Naive B cell (primary cell): ENCODE results near the gene ZNF462. TPM values are rescaled to one million over a fixed set of nuclear protein-coding genes. Genes with fewer than 3 reads are reported as not detected.

ENCODE experiments used
- ATAC-seq, 2 donors: fragments of 150-1000 bp; cut with Tn5 transposase; 2 replicates each; pipeline ENCODE4 v1.10.0; 2021; ENCODE audit warnings: low read depth in 2 of 2, mild to moderate bottlenecking in 2 of 2, moderate library complexity in 2 of 2
- DNase-seq: peaks from one replicate; pipeline ENCODE4 v3.0.0; 2022
- H3K27ac Mint-ChIP-seq, 6 donors: one replicate each; pipeline ENCODE4 v1.8.0; 2020 to 2022; ENCODE audit warnings: mild to moderate bottlenecking in 6 of 6, mixed read lengths in 6 of 6, moderate library complexity in 5 of 6, inconsistent platforms in 2 of 6
- H3K27me3 Mint-ChIP-seq, 3 donors: one replicate each; pipeline ENCODE4 v1.8.0; 2021 to 2022; ENCODE audit warnings: mixed read lengths in 3 of 3, mild to moderate bottlenecking in 1 of 3
- H3K36me3 Mint-ChIP-seq, 2 donors: one replicate each; pipeline ENCODE4 v1.8.0; 2020 to 2022; ENCODE audit warnings: mixed read lengths in 2 of 2, inconsistent platforms in 1 of 2, mild to moderate bottlenecking in 1 of 2
- H3K4me1 Mint-ChIP-seq, 3 donors: one replicate each; pipeline ENCODE4 v1.8.0; 2020 to 2022; ENCODE audit warnings: mixed read lengths in 3 of 3, inconsistent platforms in 1 of 3, mild to moderate bottlenecking in 1 of 3, moderate library complexity in 1 of 3
- H3K4me3 Mint-ChIP-seq, 8 donors: one replicate each; pipeline ENCODE4 v1.8.0; 2020 to 2022; ENCODE audit warnings: mild to moderate bottlenecking in 8 of 8, mixed read lengths in 8 of 8, moderate library complexity in 8 of 8, inconsistent platforms in 2 of 8
- H3K9me3 Mint-ChIP-seq, 7 donors: one replicate each; pipeline ENCODE4 v1.8.0; 2020 to 2022; ENCODE audit warnings: mixed read lengths in 7 of 7, mild to moderate bottlenecking in 5 of 7, inconsistent platforms in 2 of 7, moderate library complexity in 1 of 7
- polyA plus RNA-seq, 6 donors: library from polyadenylated mRNA; unstranded; fragments of 300-500 nt; fragmentation: Illumina TruSeq; gene quantifications; one replicate each; pipeline ENCODE4 v1.2.3, GENCODE V29; 2021; ENCODE audit warnings: low read depth in 6 of 6

The ZNF462 gene
- polyA plus RNA-seq, 6 donors from 2014 or later, result not detected

GRCh38 chr9:106868087-106868486 is 5.1 kb downstream of the ZNF462 start:
- H3K27me3 Mint-ChIP-seq, result peaks cover 29 to 37% (median 29%) of the 10 kb centered on the region in 3 donors

GRCh38 chr9:106868565-106868964 is 5.6 kb downstream of the ZNF462 start:
- Mint-ChIP-seq H3K36me3 (peaks cover 0 to 11% of the 10 kb centered on the region in 2 donors), H3K9me3 (peaks cover 0 to 2% (median 0%) of the 10 kb centered on the region in 7 donors), H3K4me3 (no peak overlapping the region), H3K27me3 (peaks cover 24 to 33% (median 26%) of the 10 kb centered on the region in 3 donors), H3K4me1 (peaks cover 11 to 12% (median 12%) of the 10 kb centered on the region in 3 donors), H3K27ac (no peak overlapping the region)
- DNase-seq, result no peak
- ATAC-seq, result no peak

More at GRCh38 chr9:106868087-106868486, 5.1 kb downstream of the ZNF462 start:
- Mint-ChIP-seq H3K9me3 (peaks cover 0 to 2% (median 0%) of the 10 kb centered on the region in 7 donors), H3K4me1 (peaks cover 16% of the 10 kb centered on the region in 3 donors), H3K36me3 (peaks cover 0 to 16% of the 10 kb centered on the region in 2 donors), H3K27ac (no peak overlapping the region), H3K4me3 (no peak overlapping the region)
- DNase-seq, result no peak
- ATAC-seq, result no peak

- no peak for ATAC-seq
- Mint-ChIP-seq H3K27me3 (peaks cover 20 to 28% (median 21%) of the 10 kb centered on the region in 3 donors), H3K4me1 (peaks cover 7 to 8% (median 7%) of the 10 kb centered on the region in 3 donors), H3K4me3 (no peak overlapping the region), H3K9me3 (peaks cover 0 to 2% (median 0%) of the 10 kb centered on the region in 7 donors), H3K36me3 (peaks cover 0 to 7% of the 10 kb centered on the region in 2 donors), H3K27ac (no peak overlapping the region)
- no peak for DNase-seq
These were observed 6.1 kb downstream of the ZNF462 start for GRCh38 chr9:106869028-106869427.

- Mint-ChIP-seq H3K36me3 (peaks cover 0 to 3% of the 10 kb centered on the region in 2 donors), H3K4me3 (no peak overlapping the region), H3K4me1 (peaks cover 3 to 4% (median 3%) of the 10 kb centered on the region in 3 donors), H3K9me3 (no peaks in the 10 kb centered on the region), H3K27me3 (peaks cover 15 to 24% (median 17%) of the 10 kb centered on the region in 3 donors), H3K27ac (no peak overlapping the region)
- DNase-seq (no peak), ATAC-seq (no peak)
These were observed 6.5 kb downstream of the ZNF462 start for GRCh38 chr9:106869458-106869857.

GRCh38 chr9:106872641-106873040 is 9.7 kb downstream of the ZNF462 start:
- H3K4me1 Mint-ChIP-seq, result no peaks in the 10 kb centered on the region
- DNase-seq (no peak), ATAC-seq (no peak)
- H3K27ac Mint-ChIP-seq, result no peak overlapping the region
- no peak overlapping the region for H3K4me3 Mint-ChIP-seq
- no peaks in the 10 kb centered on the region for H3K9me3 Mint-ChIP-seq
- peaks cover 0 to 8% (median 0%) of the 10 kb centered on the region in 3 donors for H3K27me3 Mint-ChIP-seq
- H3K36me3 Mint-ChIP-seq, result no peaks in the 10 kb centered on the region

GRCh38 chr9:106874031-106874430 is 11.1 kb downstream of the ZNF462 start:
- DNase-seq (no peak), ATAC-seq (no peak)
- no peaks in the 10 kb centered on the region for H3K36me3 Mint-ChIP-seq
- H3K4me3 Mint-ChIP-seq, result no peak overlapping the region
- H3K9me3 Mint-ChIP-seq, result no peaks in the 10 kb centered on the region
- H3K27ac Mint-ChIP-seq, result no peak overlapping the region
- peaks cover 0 to 5% (median 0%) of the 10 kb centered on the region in 3 donors for H3K27me3 Mint-ChIP-seq
- H3K4me1 Mint-ChIP-seq, result no peaks in the 10 kb centered on the region

GRCh38 chr9:106874652-106875051 is 11.7 kb downstream of the ZNF462 start:
- no peak for ATAC-seq
- no peak overlapping the region for H3K27ac Mint-ChIP-seq
- no peaks in the 10 kb centered on the region for H3K9me3 Mint-ChIP-seq
- no peak overlapping the region for H3K4me3 Mint-ChIP-seq
- no peak for DNase-seq
- H3K4me1 Mint-ChIP-seq, result no peaks in the 10 kb centered on the region
- H3K36me3 Mint-ChIP-seq, result no peaks in the 10 kb centered on the region
- peaks cover 0 to 5% (median 0%) of the 10 kb centered on the region in 3 donors for H3K27me3 Mint-ChIP-seq

GRCh38 chr9:106875529-106875928 is 12.6 kb downstream of the ZNF462 start:
- H3K4me1 Mint-ChIP-seq, result no peaks in the 10 kb centered on the region
- no peak overlapping the region for H3K4me3 Mint-ChIP-seq
- H3K36me3 Mint-ChIP-seq, result no peaks in the 10 kb centered on the region
- H3K9me3 Mint-ChIP-seq, result no peaks in the 10 kb centered on the region
- DNase-seq (no peak), ATAC-seq (no peak)
- peaks cover 0 to 5% (median 0%) of the 10 kb centered on the region in 3 donors for H3K27me3 Mint-ChIP-seq
- no peak overlapping the region for H3K27ac Mint-ChIP-seq

- no peaks in the 10 kb centered on the region for H3K9me3 Mint-ChIP-seq
- H3K27ac Mint-ChIP-seq, result no peak overlapping the region
- ATAC-seq (no peak), DNase-seq (no peak)
- no peaks in the 10 kb centered on the region for H3K4me1 Mint-ChIP-seq
- no peak overlapping the region for H3K4me3 Mint-ChIP-seq
- peaks cover 0 to 5% (median 0%) of the 10 kb centered on the region in 3 donors for H3K27me3 Mint-ChIP-seq
- no peaks in the 10 kb centered on the region for H3K36me3 Mint-ChIP-seq
These were observed 14.4 kb downstream of the ZNF462 start for GRCh38 chr9:106877345-106877744.

GRCh38 chr9:106878081-106878837 is 15.3 kb downstream of the ZNF462 start:
- H3K27ac Mint-ChIP-seq, result peak overlapping the region in 1 of 6 donors; percentile 12
- no peak for ATAC-seq

GRCh38 chr9:106878934-106879333 is 16.0 kb downstream of the ZNF462 start:
- ATAC-seq (no peak), DNase-seq (no peak)
- Mint-ChIP-seq H3K4me3 (no peak overlapping the region), H3K9me3 (no peaks in the 10 kb centered on the region), H3K27me3 (peaks cover 0 to 5% (median 0%) of the 10 kb centered on the region in 3 donors), H3K27ac (no peak overlapping the region), H3K4me1 (no peaks in the 10 kb centered on the region), H3K36me3 (no peaks in the 10 kb centered on the region)

More at GRCh38 chr9:106878081-106878837, 15.3 kb downstream of the ZNF462 start:
- Mint-ChIP-seq H3K36me3 (no peaks in the 10 kb centered on the region), H3K9me3 (no peaks in the 10 kb centered on the region), H3K4me1 (no peaks in the 10 kb centered on the region), H3K4me3 (no peak overlapping the region), H3K27me3 (peaks cover 0 to 5% (median 0%) of the 10 kb centered on the region in 3 donors)
- DNase-seq, result no peak

- H3K4me3 Mint-ChIP-seq, result no peak overlapping the region
- ATAC-seq (no peak), DNase-seq (no peak)
- no peaks in the 10 kb centered on the region for H3K4me1 Mint-ChIP-seq
- H3K27ac Mint-ChIP-seq, result no peak overlapping the region
- peaks cover 0 to 5% (median 0%) of the 10 kb centered on the region in 3 donors for H3K27me3 Mint-ChIP-seq
- no peaks in the 10 kb centered on the region for H3K36me3 Mint-ChIP-seq
- H3K9me3 Mint-ChIP-seq, result no peaks in the 10 kb centered on the region
These were observed 16.5 kb downstream of the ZNF462 start for GRCh38 chr9:106879439-106879882.

GRCh38 chr9:106880081-106880480 is 17.1 kb downstream of the ZNF462 start:
- Mint-ChIP-seq H3K4me3 (no peak overlapping the region), H3K27ac (no peak overlapping the region), H3K27me3 (peaks cover 0 to 4% (median 0%) of the 10 kb centered on the region in 3 donors), H3K36me3 (no peaks in the 10 kb centered on the region), H3K4me1 (no peaks in the 10 kb centered on the region), H3K9me3 (no peaks in the 10 kb centered on the region)
- no peak for ATAC-seq
- no peak for DNase-seq

GRCh38 chr9:106880863-106881262 is 17.9 kb downstream of the ZNF462 start:
- Mint-ChIP-seq H3K4me3 (no peak overlapping the region), H3K27ac (no peak overlapping the region), H3K36me3 (no peaks in the 10 kb centered on the region), H3K4me1 (no peaks in the 10 kb centered on the region), H3K27me3 (no peaks in the 10 kb centered on the region), H3K9me3 (no peaks in the 10 kb centered on the region)
- ATAC-seq (no peak), DNase-seq (no peak)
